ENCODE measurements around the gene PDLIM1. TPM values are rescaled to one million over a fixed set of nuclear protein-coding genes. Genes with fewer than 3 reads are reported as not detected.

PDLIM1 gene
- total RNA-seq, 1 experiment from 2014 or later = 115 TPM

GRCh38 chr10:95324436-95325268 lies 33.8 kb upstream of the PDLIM1 start:
- Histone ChIP-seq H4K8ac (replicated peaks; ENCODE audit: insufficient read length, low read depth, low read length) (no peak overlapping the region), H3K4me1 (ENCODE audit: insufficient read depth, low read length) (no peaks in the 10 kb centered on the region), H4K91ac (ENCODE audit: insufficient read length, low read depth, low read length) (no peak overlapping the region), H2BK120ac (ENCODE audit: low read depth, low read length, poor library complexity, severe bottlenecking) (no peak overlapping the region), H2BK12ac (ENCODE audit: insufficient read length, low read depth, low read length) (no peak overlapping the region), H4K5ac (ENCODE audit: insufficient read length, low read depth, low read length) (no peak overlapping the region), H3K9me3 (ENCODE audit: control insufficient read depth, low read depth, low read length) (no peaks in the 10 kb centered on the region), H3K79me2 (ENCODE audit: insufficient read depth, low read length) (no peaks in the 10 kb centered on the region), H3K23ac (ENCODE audit: insufficient read length, low read depth, low read length) (no peak overlapping the region), H3K18ac (ENCODE audit: insufficient read length, low read depth, low read length) (no peak overlapping the region), H2AFZ (ENCODE audit: low read length) (no peak overlapping the region), H3K9ac (ENCODE audit: extremely low read depth, insufficient read length, low read length) (no peak overlapping the region), H3K4ac (ENCODE audit: low read depth, low read length) (no peak overlapping the region), H3K79me1 (ENCODE audit: insufficient read depth, low read depth, low read length, poor library complexity, severe bottlenecking) (no peaks in the 10 kb centered on the region), H3K4me2 (ENCODE audit: insufficient read depth, insufficient read length, low read length) (no peak overlapping the region), H2BK15ac (ENCODE audit: low read depth, low read length) (no peak overlapping the region), H3K27me3 (ENCODE audit: insufficient read depth, low read length) (no peaks in the 10 kb centered on the region), H3T11ph (ENCODE audit: low read length) (no peak overlapping the region), H3K56ac (ENCODE audit: insufficient read length, low read depth, low read length) (no peak overlapping the region), H4K20me1 (ENCODE audit: control insufficient read depth, insufficient read depth, insufficient read length) (no peaks in the 10 kb centered on the region), H3K27ac (ENCODE audit: insufficient read length, low read depth, low read length) (no peak overlapping the region), H3K14ac (ENCODE audit: insufficient read depth, low read length) (no peak overlapping the region), H3K23me2 (ENCODE audit: insufficient read length, low read depth, low read length, poor library complexity, severe bottlenecking) (no peaks in the 10 kb centered on the region), H2AK5ac (ENCODE audit: insufficient read length, low read length) (no peak overlapping the region), H2BK20ac (ENCODE audit: low read depth, low read length, poor library complexity, severe bottlenecking) (no peak overlapping the region), H2BK5ac (ENCODE audit: insufficient read length, low read length) (no peak overlapping the region)
- H3K27me3 Mint-ChIP-seq (ENCODE audit: low read depth) = peaks cover 10% of the 10 kb centered on the region
- DNase-seq = no peak
- H3K4me1 Mint-ChIP-seq = peaks cover 16 to 23% of the 10 kb centered on the region in 2 experiments
- no peaks in the 10 kb centered on the region for H3K9me3 Mint-ChIP-seq
- TF ChIP-seq CTCF (conservative IDR thresholded peaks at IDR 0.05) = no peak
- no peak overlapping the region for H3K27ac Mint-ChIP-seq
- no CpG with 5 or more reads among the region's 11 CpGs for WGBS (ENCODE audit: extremely low coverage, insufficient read length, low lambda C conversion rate)
- no peak overlapping the region for H3K4me3 Mint-ChIP-seq
- H3K36me3 Mint-ChIP-seq (ENCODE audit: insufficient read depth in 1 of 3, low read depth in 3 of 3) = peaks cover 2 to 14% (median 12%) of the 10 kb centered on the region in 3 experiments
